ENCODE results near the gene PLPPR2.
A peak's percentile ranks its signal among the peaks of the same experiment; 100 is the strongest.

The PLPPR2 gene

DNA sequence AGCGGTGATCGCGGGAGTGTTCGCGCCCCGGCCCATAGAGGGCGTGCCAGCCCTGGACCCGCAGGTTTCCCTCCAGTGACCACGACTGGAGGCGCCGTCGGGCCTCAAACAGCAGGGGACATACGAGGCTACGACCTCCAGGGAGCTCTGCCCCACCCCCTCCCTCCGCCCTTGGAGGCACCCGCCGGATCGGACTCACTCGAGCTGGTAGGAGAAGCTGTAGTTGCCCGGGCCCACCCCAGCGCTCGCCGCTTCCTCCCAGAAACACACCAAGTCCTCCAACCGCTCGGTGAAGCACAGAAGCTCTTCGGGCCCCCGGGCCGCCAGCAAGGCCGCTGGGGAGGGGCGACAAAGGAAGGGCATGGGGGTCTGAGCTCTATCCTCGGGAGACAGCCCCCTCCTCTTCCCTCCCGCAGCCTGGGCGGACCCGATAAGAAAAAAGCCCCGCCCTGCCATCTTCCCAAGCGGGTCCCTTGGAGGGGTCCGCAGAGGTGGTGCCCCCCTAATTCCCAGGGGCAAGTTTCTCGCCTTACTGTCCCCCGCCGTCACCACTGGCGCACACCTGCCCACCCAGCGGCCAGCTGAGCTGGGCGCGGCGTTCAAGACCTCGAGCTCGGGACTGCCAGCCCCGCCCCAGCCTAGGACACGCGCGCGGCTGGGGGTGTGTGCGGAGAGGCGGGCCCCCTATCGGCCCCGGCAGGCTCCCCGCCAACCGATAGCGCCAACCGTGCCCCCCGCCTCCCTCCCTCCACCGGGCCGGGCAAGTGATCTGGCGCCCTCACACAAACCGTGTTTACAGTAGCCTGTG, 27.9 kb downstream of the PLPPR2 start:
- TF ChIP-seq, protein P1, sequence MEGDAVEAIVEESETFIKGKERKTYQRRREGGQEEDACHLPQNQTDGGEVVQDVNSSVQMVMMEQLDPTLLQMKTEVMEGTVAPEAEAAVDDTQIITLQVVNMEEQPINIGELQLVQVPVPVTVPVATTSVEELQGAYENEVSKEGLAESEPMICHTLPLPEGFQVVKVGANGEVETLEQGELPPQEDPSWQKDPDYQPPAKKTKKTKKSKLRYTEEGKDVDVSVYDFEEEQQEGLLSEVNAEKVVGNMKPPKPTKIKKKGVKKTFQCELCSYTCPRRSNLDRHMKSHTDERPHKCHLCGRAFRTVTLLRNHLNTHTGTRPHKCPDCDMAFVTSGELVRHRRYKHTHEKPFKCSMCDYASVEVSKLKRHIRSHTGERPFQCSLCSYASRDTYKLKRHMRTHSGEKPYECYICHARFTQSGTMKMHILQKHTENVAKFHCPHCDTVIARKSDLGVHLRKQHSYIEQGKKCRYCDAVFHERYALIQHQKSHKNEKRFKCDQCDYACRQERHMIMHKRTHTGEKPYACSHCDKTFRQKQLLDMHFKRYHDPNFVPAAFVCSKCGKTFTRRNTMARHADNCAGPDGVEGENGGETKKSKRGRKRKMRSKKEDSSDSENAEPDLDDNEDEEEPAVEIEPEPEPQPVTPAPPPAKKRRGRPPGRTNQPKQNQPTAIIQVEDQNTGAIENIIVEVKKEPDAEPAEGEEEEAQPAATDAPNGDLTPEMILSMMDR (IDR thresholded peaks at IDR 0.05; ENCODE audit: extremely low read depth, missing control alignments), result peak; percentile 51
- peak; percentile 77 for DNase-seq (ENCODE audit: low spot score)

DNA sequence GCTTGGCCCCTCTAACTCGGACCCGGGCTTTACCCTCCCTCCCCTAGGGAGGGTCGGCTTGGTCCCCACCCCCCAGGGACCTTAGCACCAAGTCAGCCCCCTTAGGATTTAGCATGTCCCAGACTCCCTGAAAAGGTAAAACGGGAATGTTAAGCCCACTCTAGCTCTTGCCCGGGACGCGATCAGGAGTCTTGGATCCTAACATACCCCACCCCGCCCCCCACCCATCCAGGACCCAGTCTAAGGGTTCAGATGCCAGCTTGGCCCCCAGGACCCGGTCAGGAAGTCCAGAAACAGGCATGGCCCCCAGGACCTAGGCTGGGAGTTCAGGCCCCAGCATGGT, 28.4 kb downstream of the PLPPR2 start:
- TF ChIP-seq, protein P1 (IDR thresholded peaks at IDR 0.05; ENCODE audit: extremely low read depth, missing control alignments), result no peak

DNA sequence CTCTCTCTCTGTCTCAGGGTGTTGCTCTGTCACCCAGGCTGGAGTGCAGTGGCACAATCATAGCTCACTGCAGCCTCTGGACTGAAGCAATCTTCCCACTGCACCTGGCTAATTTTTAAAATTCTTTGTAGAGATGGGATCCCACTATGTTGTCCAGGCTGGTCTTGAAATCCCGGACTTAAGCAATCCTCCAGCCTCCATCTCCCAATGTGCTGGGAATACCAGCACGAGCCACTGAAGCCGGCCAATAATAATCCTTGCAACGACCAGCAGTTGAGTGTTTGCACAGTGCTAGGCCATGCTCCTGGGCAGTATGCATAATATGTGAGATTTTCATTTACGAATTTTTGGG, 29.5 kb downstream of the PLPPR2 start:
- TF ChIP-seq, protein P1 (IDR thresholded peaks at IDR 0.05; ENCODE audit: extremely low read depth, missing control alignments), result no peak
- DNase-seq (ENCODE audit: low spot score), result no peak

More for the DNA sequence above, 28.4 kb downstream of the PLPPR2 start:
- peak; percentile 5 for DNase-seq (ENCODE audit: low spot score)

DNA sequence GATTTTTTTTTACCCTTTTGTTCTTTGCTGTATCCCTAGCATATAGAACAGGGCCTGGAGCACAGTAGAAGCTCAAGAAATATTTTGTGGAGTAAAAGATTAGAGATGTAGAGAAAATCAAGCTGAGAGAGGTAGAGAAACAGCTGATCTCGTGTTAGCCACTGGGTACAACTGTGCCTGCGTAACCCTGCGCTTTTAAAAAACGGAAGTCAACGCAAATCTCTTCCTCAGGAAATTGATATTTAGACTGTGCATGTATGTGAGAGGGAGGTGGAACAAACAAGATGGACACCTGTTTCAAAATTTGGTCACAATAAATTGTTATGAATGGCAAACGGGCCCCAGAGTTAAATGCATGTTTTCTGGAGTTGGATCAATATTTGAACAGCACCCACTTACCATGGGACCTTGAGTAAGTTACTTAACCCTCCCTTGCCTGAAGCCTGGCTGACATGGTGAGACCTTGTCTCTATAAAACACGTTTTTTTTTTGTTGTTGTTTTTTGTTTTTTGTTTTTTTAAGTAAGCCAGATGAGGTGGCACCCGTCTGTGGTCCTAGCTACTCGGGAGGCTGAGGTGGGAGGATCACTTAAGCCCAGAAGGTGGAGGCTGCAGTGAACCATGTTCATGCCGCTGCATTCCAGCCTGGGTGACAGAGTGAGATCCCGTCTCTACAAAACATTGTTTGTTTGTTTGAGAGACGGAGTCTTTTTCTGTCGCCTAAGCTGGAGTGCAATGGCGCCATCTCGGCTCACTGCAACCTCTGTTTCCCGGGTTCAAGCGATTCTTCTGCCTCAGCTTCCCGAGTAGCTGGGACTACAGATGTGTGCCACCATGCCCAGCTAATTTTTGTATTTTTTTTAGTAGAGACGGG, 32.2 kb downstream of the PLPPR2 start:
- DNase-seq (ENCODE audit: low spot score), result peak; percentile 13
- TF ChIP-seq, protein P1 (IDR thresholded peaks at IDR 0.05; ENCODE audit: extremely low read depth, missing control alignments), result no peak

DNA sequence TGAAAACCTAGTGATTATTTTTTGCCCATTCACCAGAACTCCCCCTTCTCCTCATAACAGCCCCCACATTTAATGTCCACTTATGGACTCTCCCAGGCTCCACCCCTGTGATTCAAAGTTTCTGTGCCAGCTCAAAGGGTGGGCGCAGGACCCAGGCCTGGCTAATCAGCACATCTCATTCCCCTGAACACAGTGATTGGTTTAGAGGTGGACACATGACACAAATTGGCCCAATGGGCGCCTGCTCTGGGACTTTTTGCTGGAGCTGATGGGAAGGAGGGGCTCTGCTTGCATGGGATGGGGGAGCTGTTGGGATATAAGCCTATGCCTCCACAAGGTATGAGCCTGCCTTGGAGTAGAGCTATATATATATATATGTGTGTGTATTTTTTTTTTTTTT, 35.1 kb downstream of the PLPPR2 start:
- TF ChIP-seq, protein P1 (IDR thresholded peaks at IDR 0.05; ENCODE audit: extremely low read depth, missing control alignments), result no peak
- DNase-seq (ENCODE audit: low spot score), result no peak

DNA sequence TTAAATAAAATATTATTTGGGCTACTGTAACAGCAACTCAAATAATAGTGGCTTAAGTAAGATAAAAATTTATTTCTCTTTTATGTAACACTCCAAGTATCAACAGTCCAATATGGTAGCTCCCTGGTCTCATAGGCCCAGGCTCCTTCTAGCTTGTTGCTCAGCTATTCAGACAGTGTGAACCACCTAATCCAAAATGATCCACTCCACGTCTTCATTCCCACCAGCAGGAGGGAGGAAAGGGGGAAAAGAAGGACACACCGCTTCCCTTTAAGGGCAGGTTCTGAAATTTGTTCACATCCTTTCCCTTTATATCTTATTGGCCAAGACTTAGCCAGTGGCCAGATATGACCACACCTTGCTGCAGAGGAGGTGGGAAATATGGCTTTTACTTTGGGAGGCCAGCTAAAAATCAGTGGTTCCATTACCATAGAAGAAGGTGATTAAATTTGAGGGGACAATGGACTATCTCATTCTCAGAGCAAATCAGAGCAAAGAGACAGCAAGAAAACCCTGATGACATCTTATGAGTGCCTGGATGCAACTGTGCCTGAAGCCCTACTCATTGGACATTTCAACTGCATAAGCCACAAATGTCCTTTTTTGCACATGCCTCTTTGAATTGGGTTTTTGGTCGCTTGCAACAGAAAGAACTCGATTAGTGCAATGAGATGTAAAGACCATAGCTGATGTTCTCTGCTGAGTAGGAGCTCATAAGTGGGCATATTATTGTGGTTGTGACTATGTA, 35.9 kb downstream of the PLPPR2 start:
- TF ChIP-seq, protein P1 (IDR thresholded peaks at IDR 0.05; ENCODE audit: extremely low read depth, missing control alignments), result no peak
- DNase-seq (ENCODE audit: low spot score), result no peak

All from GM20000 (cell line).